Measurements from ENCODE around the gene CEACAM8.

The CEACAM8 gene

GRCh38 chr19:42596391-42597072, 1.8 kb upstream of the CEACAM8 start:
- Histone ChIP-seq H3K27ac (ENCODE audit: extremely low read depth, low read depth, low read length) (no peak overlapping the region), H3K4me1 (ENCODE audit: control insufficient read depth, insufficient read depth, low read length) (no peaks in the 10 kb centered on the region), H3K36me3 (ENCODE audit: control insufficient read depth in 2 of 2, insufficient read depth in 1 of 2, low read length in 2 of 2) (no peaks in the 10 kb centered on the region; a peak in 1 of 3 replicates), H3K4me3 (ENCODE audit: low read depth, low read length) (no peak overlapping the region), H3K9me3 (ENCODE audit: control insufficient read depth, insufficient read depth, low read depth, low read length) (no peaks in the 10 kb centered on the region; the same call in 1 of the 2 replicates)
- ChIA-PET CTCF (interaction anchor here (0.6 to 4.5 kb wide), 53 partner anchors 9 to 715 kb away, joined by 3 to 80 read pairs (median 4); partner anchors contain the start of gene CEACAM1), POLR2A (no interaction called here)
- peak; percentile 36 for TF ChIP-seq ZNF654 (tag by site-specific recombination; IDR thresholded peaks at IDR 0.05; ENCODE audit: low read depth)
- TF ChIP-seq ZNF785 (tag by site-specific recombination; IDR thresholded peaks at IDR 0.05) = 0 out of 2 replicates have a peak, but pooled peaks have one; percentile 34
- TF ChIP-seq ZNF10 (tag by site-specific recombination; IDR thresholded peaks at IDR 0.05) = no peak
- TF ChIP-seq RBAK (tag by site-specific recombination; IDR thresholded peaks at IDR 0.05) = no peak
- no peak for TF ChIP-seq ZFP41 (tag by site-specific recombination; IDR thresholded peaks at IDR 0.05; ENCODE audit: borderline replicate concordance)
- TF ChIP-seq ZNF184 (tag by site-specific recombination; IDR thresholded peaks at IDR 0.05) = no peak
- TF ChIP-seq FEZF1 (tag by site-specific recombination; IDR thresholded peaks at IDR 0.05) = no peak
- peak; percentile 95 for TF ChIP-seq ZSCAN30 (tag by site-specific recombination; IDR thresholded peaks at IDR 0.05)
- no peak for TF ChIP-seq ZNF311 (tag by site-specific recombination; IDR thresholded peaks at IDR 0.05; ENCODE audit: borderline replicate concordance)
- no peak for TF ChIP-seq BCL11B (tag by site-specific recombination; IDR thresholded peaks at IDR 0.05; ENCODE audit: low read depth)
- TF ChIP-seq GLIS1 (tag by site-specific recombination; IDR thresholded peaks at IDR 0.05) = peak; percentile 27; the same call in 1 of the 2 replicates
- TF ChIP-seq ZNF404 (tag by site-specific recombination; IDR thresholded peaks at IDR 0.05) = no peak
- TF ChIP-seq, protein P1, sequence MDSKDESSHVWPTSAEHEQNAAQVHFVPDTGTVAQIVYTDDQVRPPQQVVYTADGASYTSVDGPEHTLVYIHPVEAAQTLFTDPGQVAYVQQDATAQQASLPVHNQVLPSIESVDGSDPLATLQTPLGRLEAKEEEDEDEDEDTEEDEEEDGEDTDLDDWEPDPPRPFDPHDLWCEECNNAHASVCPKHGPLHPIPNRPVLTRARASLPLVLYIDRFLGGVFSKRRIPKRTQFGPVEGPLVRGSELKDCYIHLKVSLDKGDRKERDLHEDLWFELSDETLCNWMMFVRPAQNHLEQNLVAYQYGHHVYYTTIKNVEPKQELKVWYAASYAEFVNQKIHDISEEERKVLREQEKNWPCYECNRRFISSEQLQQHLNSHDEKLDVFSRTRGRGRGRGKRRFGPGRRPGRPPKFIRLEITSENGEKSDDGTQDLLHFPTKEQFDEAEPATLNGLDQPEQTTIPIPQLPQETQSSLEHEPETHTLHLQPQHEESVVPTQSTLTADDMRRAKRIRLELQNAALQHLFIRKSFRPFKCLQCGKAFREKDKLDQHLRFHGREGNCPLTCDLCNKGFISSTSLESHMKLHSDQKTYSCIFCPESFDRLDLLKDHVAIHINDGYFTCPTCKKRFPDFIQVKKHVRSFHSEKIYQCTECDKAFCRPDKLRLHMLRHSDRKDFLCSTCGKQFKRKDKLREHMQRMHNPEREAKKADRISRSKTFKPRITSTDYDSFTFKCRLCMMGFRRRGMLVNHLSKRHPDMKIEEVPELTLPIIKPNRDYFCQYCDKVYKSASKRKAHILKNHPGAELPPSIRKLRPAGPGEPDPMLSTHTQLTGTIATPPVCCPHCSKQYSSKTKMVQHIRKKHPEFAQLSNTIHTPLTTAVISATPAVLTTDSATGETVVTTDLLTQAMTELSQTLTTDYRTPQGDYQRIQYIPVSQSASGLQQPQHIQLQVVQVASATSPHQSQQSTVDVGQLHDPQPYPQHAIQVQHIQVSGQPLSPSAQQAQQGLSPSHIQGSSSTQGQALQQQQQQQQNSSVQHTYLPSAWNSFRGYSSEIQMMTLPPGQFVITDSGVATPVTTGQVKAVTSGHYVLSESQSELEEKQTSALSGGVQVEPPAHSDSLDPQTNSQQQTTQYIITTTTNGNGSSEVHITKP (tag by site-specific recombination; IDR thresholded peaks at IDR 0.05) = no peak
- no peak for TF ChIP-seq ZNF585B (tag by site-specific recombination; IDR thresholded peaks at IDR 0.05)
- no peak for TF ChIP-seq ZNF16 (tag by site-specific recombination; IDR thresholded peaks at IDR 0.05; ENCODE audit: low read depth)
- peak; percentile 51 for TF ChIP-seq ZFHX2 (tag by site-specific recombination; conservative IDR thresholded peaks at IDR 0.05)
- TF ChIP-seq ZNF2 (tag by site-specific recombination; IDR thresholded peaks at IDR 0.05) = 0 out of 2 replicates have a peak, but pooled peaks have one; percentile 31
- TF ChIP-seq GLIS2 (tag by site-specific recombination; IDR thresholded peaks at IDR 0.05) = peak; percentile 30; the same call in 1 of the 2 replicates
- TF ChIP-seq ZNF658 (tag by site-specific recombination; IDR thresholded peaks at IDR 0.05) = no peak
- TF ChIP-seq, protein P2, sequence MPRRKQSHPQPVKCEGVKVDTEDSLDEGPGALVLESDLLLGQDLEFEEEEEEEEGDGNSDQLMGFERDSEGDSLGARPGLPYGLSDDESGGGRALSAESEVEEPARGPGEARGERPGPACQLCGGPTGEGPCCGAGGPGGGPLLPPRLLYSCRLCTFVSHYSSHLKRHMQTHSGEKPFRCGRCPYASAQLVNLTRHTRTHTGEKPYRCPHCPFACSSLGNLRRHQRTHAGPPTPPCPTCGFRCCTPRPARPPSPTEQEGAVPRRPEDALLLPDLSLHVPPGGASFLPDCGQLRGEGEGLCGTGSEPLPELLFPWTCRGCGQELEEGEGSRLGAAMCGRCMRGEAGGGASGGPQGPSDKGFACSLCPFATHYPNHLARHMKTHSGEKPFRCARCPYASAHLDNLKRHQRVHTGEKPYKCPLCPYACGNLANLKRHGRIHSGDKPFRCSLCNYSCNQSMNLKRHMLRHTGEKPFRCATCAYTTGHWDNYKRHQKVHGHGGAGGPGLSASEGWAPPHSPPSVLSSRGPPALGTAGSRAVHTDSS (tag by site-specific recombination; IDR thresholded peaks at IDR 0.05) = no peak
- no peak for TF ChIP-seq ZNF561 (tag by site-specific recombination; IDR thresholded peaks at IDR 0.05; ENCODE audit: borderline replicate concordance)
- no peak for TF ChIP-seq ZSCAN4 (tag by site-specific recombination; IDR thresholded peaks at IDR 0.05)
- TF ChIP-seq MEIS1 (CRISPR knock-in tag; IDR thresholded peaks at IDR 0.05; ENCODE audit: borderline replicate concordance) = no peak
- no peak for TF ChIP-seq KLF9 (tag by site-specific recombination; IDR thresholded peaks at IDR 0.05; ENCODE audit: low read depth)
- no peak for TF ChIP-seq ZBTB1 (tag by site-specific recombination; IDR thresholded peaks at IDR 0.05)
- TF ChIP-seq ZNF18 (tag by site-specific recombination; IDR thresholded peaks at IDR 0.05) = no peak
- no peak for TF ChIP-seq ZNF426 (tag by site-specific recombination; IDR thresholded peaks at IDR 0.05)
- TF ChIP-seq ZIC2 (tag by site-specific recombination; IDR thresholded peaks at IDR 0.05) = peak; percentile 64; the same call in 1 of the 2 replicates
- TF ChIP-seq ZXDB (tag by site-specific recombination; IDR thresholded peaks at IDR 0.05) = peak; percentile 39; the same call in 1 of the 2 replicates

Measured in HEK293 (cell line).